Measurements from ENCODE around the gene FMOD.

DNA sequence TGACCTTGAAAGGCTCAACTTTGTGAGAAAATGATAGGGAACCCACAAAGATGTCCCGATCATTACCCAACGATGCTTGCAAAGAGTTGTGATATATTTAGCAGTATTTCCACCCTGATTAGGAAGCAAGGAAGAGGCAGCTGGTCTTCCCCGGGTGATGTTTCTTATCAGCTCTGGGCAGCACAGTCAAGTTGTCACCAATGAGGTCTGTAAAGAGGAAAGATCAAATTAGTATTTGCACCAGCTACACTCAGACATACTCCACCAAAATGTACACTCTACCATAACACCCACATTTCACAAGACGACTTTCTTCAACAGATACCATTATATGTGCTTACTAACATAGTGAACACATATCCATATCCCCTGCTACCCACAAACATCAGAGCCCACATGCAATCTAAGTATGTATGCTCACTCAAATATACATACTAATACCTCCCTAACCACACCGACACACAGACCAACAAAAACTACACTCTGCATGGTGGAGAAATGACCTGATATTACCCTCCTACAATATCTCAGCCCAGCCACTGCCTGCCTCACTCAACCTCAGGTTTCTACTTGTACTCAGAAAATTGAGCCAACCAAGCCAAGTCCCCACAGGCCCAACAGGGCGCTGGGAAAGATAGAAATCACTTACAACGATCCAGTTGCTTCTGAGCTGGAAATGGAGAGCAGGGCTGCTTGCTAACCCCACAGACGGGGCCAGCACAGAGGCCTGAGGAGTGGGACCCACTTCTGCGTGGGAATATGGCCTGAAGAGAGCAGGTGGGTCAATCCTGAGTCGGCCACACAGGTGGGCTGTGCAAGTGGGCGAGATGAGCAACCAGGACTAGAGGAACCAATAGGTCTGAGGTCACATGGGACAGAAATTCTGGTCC lies 50.2 kb downstream of the FMOD start:
- no peak for TF ChIP-seq EP300 (IDR thresholded peaks at IDR 0.05)
- no peak for TF ChIP-seq POLR2AphosphoS5 (IDR thresholded peaks at IDR 0.05)
- TF ChIP-seq, protein P1, sequence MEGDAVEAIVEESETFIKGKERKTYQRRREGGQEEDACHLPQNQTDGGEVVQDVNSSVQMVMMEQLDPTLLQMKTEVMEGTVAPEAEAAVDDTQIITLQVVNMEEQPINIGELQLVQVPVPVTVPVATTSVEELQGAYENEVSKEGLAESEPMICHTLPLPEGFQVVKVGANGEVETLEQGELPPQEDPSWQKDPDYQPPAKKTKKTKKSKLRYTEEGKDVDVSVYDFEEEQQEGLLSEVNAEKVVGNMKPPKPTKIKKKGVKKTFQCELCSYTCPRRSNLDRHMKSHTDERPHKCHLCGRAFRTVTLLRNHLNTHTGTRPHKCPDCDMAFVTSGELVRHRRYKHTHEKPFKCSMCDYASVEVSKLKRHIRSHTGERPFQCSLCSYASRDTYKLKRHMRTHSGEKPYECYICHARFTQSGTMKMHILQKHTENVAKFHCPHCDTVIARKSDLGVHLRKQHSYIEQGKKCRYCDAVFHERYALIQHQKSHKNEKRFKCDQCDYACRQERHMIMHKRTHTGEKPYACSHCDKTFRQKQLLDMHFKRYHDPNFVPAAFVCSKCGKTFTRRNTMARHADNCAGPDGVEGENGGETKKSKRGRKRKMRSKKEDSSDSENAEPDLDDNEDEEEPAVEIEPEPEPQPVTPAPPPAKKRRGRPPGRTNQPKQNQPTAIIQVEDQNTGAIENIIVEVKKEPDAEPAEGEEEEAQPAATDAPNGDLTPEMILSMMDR (IDR thresholded peaks at IDR 0.05), result no peak
